Measurements from ENCODE around the gene LGR6. TPM values are rescaled to one million over a fixed set of nuclear protein-coding genes. Genes with fewer than 3 reads are reported as not detected.

LGR6 gene
- total and polyA plus RNA-seq, 2 experiments from 2014 or later = 0.66 to 0.89 TPM

DNA sequence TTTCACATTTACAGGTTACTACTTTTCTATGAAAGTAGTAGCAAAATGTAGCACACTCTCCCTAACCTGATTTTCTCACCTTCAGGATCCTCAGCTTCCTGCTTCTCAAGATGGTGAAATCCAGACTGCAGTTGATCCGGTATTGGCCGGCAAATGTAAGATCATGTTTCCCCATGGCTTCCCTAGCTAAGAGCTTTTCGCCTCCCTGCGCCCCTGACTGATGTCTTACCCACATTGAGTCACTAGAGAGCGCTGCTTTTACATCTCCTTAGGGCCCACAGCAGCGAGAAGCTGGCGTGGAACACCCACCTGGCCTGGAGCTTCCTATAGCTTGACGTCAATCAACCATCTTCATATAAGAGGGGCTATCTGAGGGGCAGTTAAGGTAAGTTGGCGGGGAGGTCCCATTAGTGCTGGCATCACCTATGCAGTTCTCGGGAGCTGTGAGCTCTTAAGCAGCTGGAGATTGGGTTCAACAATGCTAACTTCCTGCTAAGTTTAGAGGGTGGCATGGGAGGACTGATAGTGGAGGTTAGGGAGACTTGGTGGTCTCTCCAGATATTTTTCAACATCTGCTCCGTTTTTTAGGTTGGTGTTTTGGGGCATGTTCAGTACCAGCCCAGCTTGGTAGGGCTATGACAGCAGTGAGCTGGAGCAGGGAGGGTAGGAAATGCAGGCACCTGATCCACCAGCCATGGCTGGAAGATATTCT is 38.7 kb upstream of the LGR6 start:
- peak; percentile 93 for DNase-seq (ENCODE audit: low spot score)
- H3K4me3 ChIP-seq = no peak overlapping the region
- peaks cover 10% of the 10 kb centered on the region for H3K27me3 Mint-ChIP-seq (ENCODE audit: insufficient read depth, low read depth, poor library complexity)
- H3K9me3 Mint-ChIP-seq = peaks cover 3% of the 10 kb centered on the region; the same call in 2 of the 3 replicates
- peaks cover 23% of the 10 kb centered on the region for H3K4me1 Mint-ChIP-seq
- H4K20me1 ChIP-seq (replicated peaks; ENCODE audit: insufficient read depth) = no peaks in the 10 kb centered on the region
- H3K27me3 ChIP-seq (ENCODE audit: insufficient read depth) = no peaks in the 10 kb centered on the region
- no peaks in the 10 kb centered on the region for H3K79me2 ChIP-seq (replicated peaks; ENCODE audit: insufficient read depth)
- 0 out of 3 replicates have a peak overlapping the region, but pooled peaks have one; percentile 23 for H3K4me3 Mint-ChIP-seq
- H3K27ac Mint-ChIP-seq = peak overlapping the region; percentile 83
- H3K36me3 Mint-ChIP-seq (ENCODE audit: low read depth) = no peaks in the 10 kb centered on the region
- H3K4me1 ChIP-seq (ENCODE audit: insufficient read depth) = peaks cover 3% of the 10 kb centered on the region; the same call in 1 of the 2 replicates
- no peaks in the 10 kb centered on the region for H3K36me3 ChIP-seq (ENCODE audit: insufficient read depth)
- no peak overlapping the region for H3K27ac ChIP-seq (ENCODE audit: low read depth)
- no peaks in the 10 kb centered on the region for H3K9me2 ChIP-seq (ENCODE audit: insufficient read depth)
- TF ChIP-seq CREB1 (CRISPR knock-in tag; IDR thresholded peaks at IDR 0.05; ENCODE audit: low read depth) (no peak), EZH2phosphoT487 (IDR thresholded peaks at IDR 0.05; ENCODE audit: unreplicated experiment) (no peak), STAT1 (IDR thresholded peaks at IDR 0.05; ENCODE audit: unreplicated experiment) (no peak), ZNF331 (CRISPR knock-in tag; IDR thresholded peaks at IDR 0.05; ENCODE audit: low read depth) (no peak), ZNF114 (CRISPR knock-in tag; IDR thresholded peaks at IDR 0.05) (no peak)
- TF ChIP-seq, protein P1, sequence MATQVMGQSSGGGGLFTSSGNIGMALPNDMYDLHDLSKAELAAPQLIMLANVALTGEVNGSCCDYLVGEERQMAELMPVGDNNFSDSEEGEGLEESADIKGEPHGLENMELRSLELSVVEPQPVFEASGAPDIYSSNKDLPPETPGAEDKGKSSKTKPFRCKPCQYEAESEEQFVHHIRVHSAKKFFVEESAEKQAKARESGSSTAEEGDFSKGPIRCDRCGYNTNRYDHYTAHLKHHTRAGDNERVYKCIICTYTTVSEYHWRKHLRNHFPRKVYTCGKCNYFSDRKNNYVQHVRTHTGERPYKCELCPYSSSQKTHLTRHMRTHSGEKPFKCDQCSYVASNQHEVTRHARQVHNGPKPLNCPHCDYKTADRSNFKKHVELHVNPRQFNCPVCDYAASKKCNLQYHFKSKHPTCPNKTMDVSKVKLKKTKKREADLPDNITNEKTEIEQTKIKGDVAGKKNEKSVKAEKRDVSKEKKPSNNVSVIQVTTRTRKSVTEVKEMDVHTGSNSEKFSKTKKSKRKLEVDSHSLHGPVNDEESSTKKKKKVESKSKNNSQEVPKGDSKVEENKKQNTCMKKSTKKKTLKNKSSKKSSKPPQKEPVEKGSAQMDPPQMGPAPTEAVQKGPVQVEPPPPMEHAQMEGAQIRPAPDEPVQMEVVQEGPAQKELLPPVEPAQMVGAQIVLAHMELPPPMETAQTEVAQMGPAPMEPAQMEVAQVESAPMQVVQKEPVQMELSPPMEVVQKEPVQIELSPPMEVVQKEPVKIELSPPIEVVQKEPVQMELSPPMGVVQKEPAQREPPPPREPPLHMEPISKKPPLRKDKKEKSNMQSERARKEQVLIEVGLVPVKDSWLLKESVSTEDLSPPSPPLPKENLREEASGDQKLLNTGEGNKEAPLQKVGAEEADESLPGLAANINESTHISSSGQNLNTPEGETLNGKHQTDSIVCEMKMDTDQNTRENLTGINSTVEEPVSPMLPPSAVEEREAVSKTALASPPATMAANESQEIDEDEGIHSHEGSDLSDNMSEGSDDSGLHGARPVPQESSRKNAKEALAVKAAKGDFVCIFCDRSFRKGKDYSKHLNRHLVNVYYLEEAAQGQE (IDR thresholded peaks at IDR 0.05; ENCODE audit: unreplicated experiment) = no peak
- TF ChIP-seq, protein P2, sequence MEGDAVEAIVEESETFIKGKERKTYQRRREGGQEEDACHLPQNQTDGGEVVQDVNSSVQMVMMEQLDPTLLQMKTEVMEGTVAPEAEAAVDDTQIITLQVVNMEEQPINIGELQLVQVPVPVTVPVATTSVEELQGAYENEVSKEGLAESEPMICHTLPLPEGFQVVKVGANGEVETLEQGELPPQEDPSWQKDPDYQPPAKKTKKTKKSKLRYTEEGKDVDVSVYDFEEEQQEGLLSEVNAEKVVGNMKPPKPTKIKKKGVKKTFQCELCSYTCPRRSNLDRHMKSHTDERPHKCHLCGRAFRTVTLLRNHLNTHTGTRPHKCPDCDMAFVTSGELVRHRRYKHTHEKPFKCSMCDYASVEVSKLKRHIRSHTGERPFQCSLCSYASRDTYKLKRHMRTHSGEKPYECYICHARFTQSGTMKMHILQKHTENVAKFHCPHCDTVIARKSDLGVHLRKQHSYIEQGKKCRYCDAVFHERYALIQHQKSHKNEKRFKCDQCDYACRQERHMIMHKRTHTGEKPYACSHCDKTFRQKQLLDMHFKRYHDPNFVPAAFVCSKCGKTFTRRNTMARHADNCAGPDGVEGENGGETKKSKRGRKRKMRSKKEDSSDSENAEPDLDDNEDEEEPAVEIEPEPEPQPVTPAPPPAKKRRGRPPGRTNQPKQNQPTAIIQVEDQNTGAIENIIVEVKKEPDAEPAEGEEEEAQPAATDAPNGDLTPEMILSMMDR (conservative IDR thresholded peaks at IDR 0.05; ENCODE audit: low read depth in 2 of 2) = peak; percentile 78 to 88
- TF ChIP-seq, protein P3, sequence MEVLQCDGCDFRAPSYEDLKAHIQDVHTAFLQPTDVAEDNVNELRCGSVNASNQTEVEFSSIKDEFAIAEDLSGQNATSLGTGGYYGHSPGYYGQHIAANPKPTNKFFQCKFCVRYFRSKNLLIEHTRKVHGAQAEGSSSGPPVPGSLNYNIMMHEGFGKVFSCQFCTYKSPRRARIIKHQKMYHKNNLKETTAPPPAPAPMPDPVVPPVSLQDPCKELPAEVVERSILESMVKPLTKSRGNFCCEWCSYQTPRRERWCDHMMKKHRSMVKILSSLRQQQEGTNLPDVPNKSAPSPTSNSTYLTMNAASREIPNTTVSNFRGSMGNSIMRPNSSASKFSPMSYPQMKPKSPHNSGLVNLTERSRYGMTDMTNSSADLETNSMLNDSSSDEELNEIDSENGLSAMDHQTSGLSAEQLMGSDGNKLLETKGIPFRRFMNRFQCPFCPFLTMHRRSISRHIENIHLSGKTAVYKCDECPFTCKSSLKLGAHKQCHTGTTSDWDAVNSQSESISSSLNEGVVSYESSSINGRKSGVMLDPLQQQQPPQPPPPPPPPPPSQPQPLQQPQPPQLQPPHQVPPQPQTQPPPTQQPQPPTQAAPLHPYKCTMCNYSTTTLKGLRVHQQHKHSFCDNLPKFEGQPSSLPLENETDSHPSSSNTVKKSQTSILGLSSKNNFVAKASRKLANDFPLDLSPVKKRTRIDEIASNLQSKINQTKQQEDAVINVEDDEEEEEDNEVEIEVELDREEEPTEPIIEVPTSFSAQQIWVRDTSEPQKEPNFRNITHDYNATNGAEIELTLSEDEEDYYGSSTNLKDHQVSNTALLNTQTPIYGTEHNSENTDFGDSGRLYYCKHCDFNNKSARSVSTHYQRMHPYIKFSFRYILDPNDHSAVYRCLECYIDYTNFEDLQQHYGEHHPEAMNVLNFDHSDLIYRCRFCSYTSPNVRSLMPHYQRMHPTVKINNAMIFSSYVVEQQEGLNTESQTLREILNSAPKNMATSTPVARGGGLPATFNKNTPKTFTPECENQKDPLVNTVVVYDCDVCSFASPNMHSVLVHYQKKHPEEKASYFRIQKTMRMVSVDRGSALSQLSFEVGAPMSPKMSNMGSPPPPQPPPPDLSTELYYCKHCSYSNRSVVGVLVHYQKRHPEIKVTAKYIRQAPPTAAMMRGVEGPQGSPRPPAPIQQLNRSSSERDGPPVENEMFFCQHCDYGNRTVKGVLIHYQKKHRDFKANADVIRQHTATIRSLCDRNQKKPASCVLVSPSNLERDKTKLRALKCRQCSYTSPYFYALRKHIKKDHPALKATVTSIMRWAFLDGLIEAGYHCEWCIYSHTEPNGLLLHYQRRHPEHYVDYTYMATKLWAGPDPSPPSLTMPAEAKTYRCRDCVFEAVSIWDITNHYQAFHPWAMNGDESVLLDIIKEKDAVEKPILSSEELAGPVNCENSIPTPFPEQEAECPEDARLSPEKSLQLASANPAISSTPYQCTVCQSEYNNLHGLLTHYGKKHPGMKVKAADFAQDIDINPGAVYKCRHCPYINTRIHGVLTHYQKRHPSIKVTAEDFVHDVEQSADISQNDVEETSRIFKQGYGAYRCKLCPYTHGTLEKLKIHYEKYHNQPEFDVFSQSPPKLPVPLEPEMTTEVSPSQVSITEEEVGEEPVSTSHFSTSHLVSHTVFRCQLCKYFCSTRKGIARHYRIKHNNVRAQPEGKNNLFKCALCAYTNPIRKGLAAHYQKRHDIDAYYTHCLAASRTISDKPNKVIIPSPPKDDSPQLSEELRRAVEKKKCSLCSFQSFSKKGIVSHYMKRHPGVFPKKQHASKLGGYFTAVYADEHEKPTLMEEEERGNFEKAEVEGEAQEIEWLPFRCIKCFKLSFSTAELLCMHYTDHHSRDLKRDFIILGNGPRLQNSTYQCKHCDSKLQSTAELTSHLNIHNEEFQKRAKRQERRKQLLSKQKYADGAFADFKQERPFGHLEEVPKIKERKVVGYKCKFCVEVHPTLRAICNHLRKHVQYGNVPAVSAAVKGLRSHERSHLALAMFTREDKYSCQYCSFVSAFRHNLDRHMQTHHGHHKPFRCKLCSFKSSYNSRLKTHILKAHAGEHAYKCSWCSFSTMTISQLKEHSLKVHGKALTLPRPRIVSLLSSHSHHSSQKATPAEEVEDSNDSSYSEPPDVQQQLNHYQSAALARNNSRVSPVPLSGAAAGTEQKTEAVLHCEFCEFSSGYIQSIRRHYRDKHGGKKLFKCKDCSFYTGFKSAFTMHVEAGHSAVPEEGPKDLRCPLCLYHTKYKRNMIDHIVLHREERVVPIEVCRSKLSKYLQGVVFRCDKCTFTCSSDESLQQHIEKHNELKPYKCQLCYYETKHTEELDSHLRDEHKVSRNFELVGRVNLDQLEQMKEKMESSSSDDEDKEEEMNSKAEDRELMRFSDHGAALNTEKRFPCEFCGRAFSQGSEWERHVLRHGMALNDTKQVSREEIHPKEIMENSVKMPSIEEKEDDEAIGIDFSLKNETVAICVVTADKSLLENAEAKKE (CRISPR knock-in tag; IDR thresholded peaks at IDR 0.05) = no peak
- no peak overlapping the region for H3K4me2 ChIP-seq
- 0 out of 2 replicates have a peak, but pooled peaks cover 5% of the 10 kb centered on the region for H3F3A ChIP-seq (replicated peaks; ENCODE audit: low read depth)
- peak; percentile 83 for ATAC-seq
- H2AFZ ChIP-seq = no peak overlapping the region

Measured in GM23338 (cell line).